Glutamatergic neuron (in vitro differentiated cells): ENCODE measurements around the gene HSP90AA1. TPM values are rescaled to one million over a fixed set of nuclear protein-coding genes. Genes with fewer than 3 reads are reported as not detected.
A peak's percentile ranks its signal among the peaks of the same experiment; 100 is the strongest.

Experiments
- DNase-seq: peaks from one replicate; pipeline ENCODE4 v3.0.0; 2022
- H3K27ac Mint-ChIP-seq: one replicate; pipeline ENCODE4 v1.8.0; 2020; ENCODE audit warnings: mild to moderate bottlenecking, mixed read lengths, inconsistent platforms; ENCODE audit not compliant: unreplicated experiment
- H3K27me3 Mint-ChIP-seq: one replicate; pipeline ENCODE4 v1.8.0; 2020; ENCODE audit warnings: mild to moderate bottlenecking, moderate library complexity, mixed read lengths, inconsistent platforms; ENCODE audit not compliant: unreplicated experiment
- H3K36me3 Mint-ChIP-seq: one replicate; pipeline ENCODE4 v1.8.0; 2020; ENCODE audit warnings: mild to moderate bottlenecking, mixed read lengths, inconsistent platforms; ENCODE audit not compliant: unreplicated experiment
- H3K4me1 Mint-ChIP-seq: one replicate; pipeline ENCODE4 v1.8.0; 2020; ENCODE audit warnings: mild to moderate bottlenecking, low read depth, mixed read lengths, inconsistent platforms; ENCODE audit not compliant: unreplicated experiment
- H3K4me3 Mint-ChIP-seq: one replicate; pipeline ENCODE4 v1.8.0; 2020; ENCODE audit warnings: mild to moderate bottlenecking, mixed read lengths, inconsistent platforms; ENCODE audit not compliant: unreplicated experiment
- H3K9me3 Mint-ChIP-seq: one replicate; pipeline ENCODE4 v1.8.0; 2020; ENCODE audit warnings: mild to moderate bottlenecking, moderate library complexity, mixed read lengths, inconsistent platforms; ENCODE audit not compliant: unreplicated experiment
- total RNA-seq: library from RNA; stranded (reverse); fragmentation: NEBNext Ultra II Directional; extraction: Animal tissue kit (Norgen Biotek cat#: 25700); gene quantifications from one replicate; pipeline ENCODE4 v1.2.1, GENCODE V29; 2021; ENCODE audit not compliant: unreplicated experiment
- TF ChIP-seq, protein P1 (sequence below): fragments of 200-600 bp; sonication (generic); IDR thresholded peaks from one replicate; pipeline ENCODE4 v1.5.0; 2021; ENCODE audit not compliant: partially characterized antibody, unreplicated experiment

The HSP90AA1 gene
- total RNA-seq, 1 donor from 2014 or later = 610 TPM

DNA sequence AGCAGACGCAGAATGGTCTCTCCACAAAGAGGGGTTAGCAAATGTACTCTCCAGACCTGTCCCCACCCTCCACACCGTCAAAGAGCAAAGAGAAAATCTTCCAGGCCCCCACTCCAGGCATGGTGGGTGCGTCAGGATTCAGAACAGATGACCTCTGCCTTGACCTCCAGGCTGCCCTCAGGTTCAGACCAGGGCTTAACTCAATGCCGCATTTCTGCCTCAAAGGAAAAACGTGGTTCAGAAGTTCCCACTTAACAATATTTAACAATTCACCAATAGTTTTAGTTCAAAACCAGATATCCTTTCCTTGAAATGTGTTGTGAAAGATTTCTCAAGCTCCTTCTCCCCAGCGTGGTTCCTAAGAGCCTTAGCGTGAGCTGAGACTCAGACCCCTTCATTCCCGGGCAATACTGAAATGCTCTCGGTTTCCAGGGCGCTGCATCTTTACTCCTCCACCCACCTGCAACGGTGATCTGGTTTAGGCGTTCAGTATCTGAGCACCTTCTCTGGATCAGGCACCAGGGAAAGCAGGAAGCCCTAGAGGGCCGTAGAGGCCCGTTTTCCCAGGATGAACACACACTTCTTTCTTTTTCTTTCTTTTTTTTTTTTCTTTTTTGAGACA, 22.9 kb downstream of the HSP90AA1 start:
- DNase-seq = no peak
- no peaks in the 10 kb centered on the region for H3K27me3 Mint-ChIP-seq
- H3K4me3 Mint-ChIP-seq = no peak overlapping the region
- no peaks in the 10 kb centered on the region for H3K9me3 Mint-ChIP-seq
- TF ChIP-seq, protein P1, sequence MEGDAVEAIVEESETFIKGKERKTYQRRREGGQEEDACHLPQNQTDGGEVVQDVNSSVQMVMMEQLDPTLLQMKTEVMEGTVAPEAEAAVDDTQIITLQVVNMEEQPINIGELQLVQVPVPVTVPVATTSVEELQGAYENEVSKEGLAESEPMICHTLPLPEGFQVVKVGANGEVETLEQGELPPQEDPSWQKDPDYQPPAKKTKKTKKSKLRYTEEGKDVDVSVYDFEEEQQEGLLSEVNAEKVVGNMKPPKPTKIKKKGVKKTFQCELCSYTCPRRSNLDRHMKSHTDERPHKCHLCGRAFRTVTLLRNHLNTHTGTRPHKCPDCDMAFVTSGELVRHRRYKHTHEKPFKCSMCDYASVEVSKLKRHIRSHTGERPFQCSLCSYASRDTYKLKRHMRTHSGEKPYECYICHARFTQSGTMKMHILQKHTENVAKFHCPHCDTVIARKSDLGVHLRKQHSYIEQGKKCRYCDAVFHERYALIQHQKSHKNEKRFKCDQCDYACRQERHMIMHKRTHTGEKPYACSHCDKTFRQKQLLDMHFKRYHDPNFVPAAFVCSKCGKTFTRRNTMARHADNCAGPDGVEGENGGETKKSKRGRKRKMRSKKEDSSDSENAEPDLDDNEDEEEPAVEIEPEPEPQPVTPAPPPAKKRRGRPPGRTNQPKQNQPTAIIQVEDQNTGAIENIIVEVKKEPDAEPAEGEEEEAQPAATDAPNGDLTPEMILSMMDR = no peak
- H3K36me3 Mint-ChIP-seq = no peaks in the 10 kb centered on the region
- H3K4me1 Mint-ChIP-seq = peaks cover 3% of the 10 kb centered on the region
- H3K27ac Mint-ChIP-seq = peak overlapping the region; percentile 28

DNA sequence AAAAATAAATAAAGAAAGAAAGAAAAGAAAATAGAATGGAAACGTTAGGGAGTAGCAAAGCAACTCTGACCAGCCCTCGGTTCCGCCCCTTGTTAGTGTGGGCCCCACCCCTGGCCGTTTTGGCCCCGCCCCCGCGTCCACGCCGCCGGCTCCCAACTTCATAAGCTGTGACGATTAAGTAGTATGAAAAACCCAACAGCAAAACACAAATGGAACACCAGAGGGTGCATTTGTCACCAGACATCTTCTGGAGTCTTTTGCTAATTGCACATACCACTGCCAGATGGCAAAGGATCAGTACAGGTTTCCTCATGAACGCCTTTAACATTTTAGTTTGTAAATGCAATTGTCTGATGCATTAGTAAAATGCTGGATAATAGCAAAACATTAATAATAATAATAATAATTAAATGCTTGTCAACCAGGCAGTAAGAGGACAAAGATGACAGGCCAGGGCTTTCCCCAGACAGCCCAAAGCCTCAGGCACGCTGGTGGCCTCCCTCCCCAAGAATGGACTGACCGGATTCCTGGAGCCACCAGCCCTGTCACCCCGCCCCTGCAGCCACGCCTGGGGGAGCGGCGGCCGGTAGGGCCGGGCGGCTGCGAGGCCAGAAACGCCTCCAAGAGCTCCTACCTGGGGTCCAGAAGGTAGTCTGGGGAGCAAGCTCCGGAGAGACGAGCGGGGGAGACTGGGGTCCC, 23.6 kb downstream of the HSP90AA1 start:
- H3K27ac Mint-ChIP-seq = no peak overlapping the region
- H3K4me1 Mint-ChIP-seq = peaks cover 3% of the 10 kb centered on the region
- H3K27me3 Mint-ChIP-seq = peaks cover under 1% of the 10 kb centered on the region
- no peak overlapping the region for H3K4me3 Mint-ChIP-seq
- no peaks in the 10 kb centered on the region for H3K9me3 Mint-ChIP-seq
- TF ChIP-seq, protein P1 = peak; percentile 35
- H3K36me3 Mint-ChIP-seq = no peaks in the 10 kb centered on the region
- DNase-seq = peak; percentile 83

DNA sequence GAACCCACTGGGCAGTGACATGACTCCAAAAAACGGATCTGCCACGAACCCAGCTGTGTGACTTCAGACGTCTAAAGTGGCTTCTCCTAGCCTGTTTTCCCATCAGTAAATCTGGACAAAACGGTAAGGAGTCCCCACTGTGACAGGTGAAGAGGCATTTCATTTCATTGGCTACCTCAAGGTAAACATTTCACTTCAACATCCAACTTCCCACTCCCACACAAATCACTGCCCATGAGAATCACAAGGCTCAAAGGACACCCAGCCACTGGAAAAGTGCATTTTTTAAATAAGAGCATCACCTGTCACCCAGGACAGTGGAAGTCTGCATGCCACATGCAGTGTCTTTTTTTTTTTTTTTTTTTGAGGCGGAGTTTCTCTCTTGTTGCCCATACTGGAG, 27.9 kb downstream of the HSP90AA1 start:
- Mint-ChIP-seq H3K36me3 (no peaks in the 10 kb centered on the region), H3K4me3 (no peak overlapping the region), H3K27me3 (peaks cover 16% of the 10 kb centered on the region), H3K9me3 (peaks cover 15% of the 10 kb centered on the region), H3K4me1 (peaks cover 5% of the 10 kb centered on the region), H3K27ac (no peak overlapping the region)
- no peak for DNase-seq
- TF ChIP-seq, protein P1 = no peak

DNA sequence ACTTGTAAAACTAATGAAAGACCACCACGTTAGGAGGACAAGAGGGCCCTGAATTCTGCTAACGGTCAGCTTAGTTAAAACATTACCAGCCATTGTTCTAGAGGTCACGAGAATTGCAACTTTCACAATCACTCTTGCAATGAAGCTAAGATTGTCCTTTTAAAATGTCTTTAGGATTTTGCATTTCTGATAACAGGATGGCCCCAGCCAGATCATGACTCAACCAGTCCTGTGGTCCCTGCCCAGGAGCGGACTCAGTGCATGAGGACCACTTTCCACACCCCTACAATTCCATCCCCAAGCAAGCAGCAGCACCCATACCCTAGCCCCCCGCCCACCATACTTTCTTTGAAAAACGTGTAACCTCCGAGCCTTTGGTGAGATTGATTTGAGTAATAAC, 28.7 kb downstream of the HSP90AA1 start:
- no peaks in the 10 kb centered on the region for H3K36me3 Mint-ChIP-seq
- H3K4me1 Mint-ChIP-seq = peaks cover 3% of the 10 kb centered on the region
- DNase-seq = no peak
- H3K4me3 Mint-ChIP-seq = no peak overlapping the region
- H3K27ac Mint-ChIP-seq = no peak overlapping the region
- peaks cover 19% of the 10 kb centered on the region for H3K27me3 Mint-ChIP-seq
- peaks cover 18% of the 10 kb centered on the region for H3K9me3 Mint-ChIP-seq
- TF ChIP-seq, protein P1 = no peak

DNA sequence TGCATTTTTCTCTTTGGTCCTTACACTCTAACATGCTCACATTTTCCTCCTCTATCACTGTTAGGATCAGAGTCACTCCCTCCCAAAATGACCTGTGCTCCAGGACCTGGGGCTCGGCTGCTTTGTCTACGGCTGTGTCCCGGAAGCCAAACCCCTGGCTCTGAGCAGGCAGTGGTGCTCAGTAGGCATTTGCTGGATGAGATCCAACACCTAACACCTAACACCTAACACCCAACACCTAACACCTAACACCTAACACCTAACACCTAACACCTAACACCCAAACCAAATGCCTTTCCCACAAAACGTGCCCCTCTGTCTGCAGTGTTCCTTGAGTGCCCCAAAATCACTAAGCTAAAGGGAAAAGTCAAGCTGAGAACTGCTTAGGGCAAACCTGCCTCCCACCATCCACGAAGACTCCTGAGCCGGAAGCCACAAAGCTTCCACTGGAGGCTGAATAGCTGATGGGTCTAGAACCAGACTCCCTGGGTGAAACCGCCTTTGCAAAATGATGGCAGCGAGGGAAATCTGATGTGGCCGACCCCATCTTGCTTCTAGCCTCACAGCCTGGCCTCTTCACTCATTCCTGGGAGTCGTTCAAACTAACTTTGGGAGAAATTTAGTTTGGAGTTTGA, 29.2 kb downstream of the HSP90AA1 start:
- H3K4me1 Mint-ChIP-seq = peaks cover 3% of the 10 kb centered on the region
- H3K9me3 Mint-ChIP-seq = peaks cover 18% of the 10 kb centered on the region
- no peak overlapping the region for H3K27ac Mint-ChIP-seq
- TF ChIP-seq, protein P1 = no peak
- H3K4me3 Mint-ChIP-seq = no peak overlapping the region
- no peak for DNase-seq
- peaks cover 19% of the 10 kb centered on the region for H3K27me3 Mint-ChIP-seq
- no peaks in the 10 kb centered on the region for H3K36me3 Mint-ChIP-seq
